Left lung (tissue), 10 donors: Measurements from ENCODE around the gene WDR74. TPM values are rescaled to one million over a fixed set of nuclear protein-coding genes. Genes with fewer than 3 reads are reported as not detected.
A peak's percentile ranks its signal among the peaks of the same experiment; 100 is the strongest.

Experiments used
- ATAC-seq: fragments of 200-7000 bp; cut with Tn5 transposase; one replicate; pipeline ENCODE4 v1.9.1; 2020; ENCODE audit warnings: moderate library complexity
- DNase-seq, 4 donors: peaks; one replicate each; pipeline ENCODE4 v3.0.0-alpha.2; 2013 to 2020
- H3K27ac ChIP-seq, 2 donors: fragments of 200-600 bp; sonication (generic) in 1 of 2; one replicate each; pipeline versions ENCODE4 v1.5.0 to v1.8.0; 2020 to 2021
- H3K27me3 ChIP-seq, 2 donors: fragments of 200-600 bp; sonication (generic) in 1 of 2; one replicate each; pipeline versions ENCODE4 v1.5.0 to v1.8.0; 2020 to 2021
- H3K36me3 ChIP-seq, 2 donors: fragments of 200-600 bp; sonication (generic) in 1 of 2; one replicate each; pipeline versions ENCODE4 v1.5.0 to v1.8.0; 2020 to 2021
- H3K4me1 ChIP-seq, 2 donors: fragments of 200-600 bp; one replicate each; pipeline ENCODE4 v1.8.0; 2021
- H3K4me3 ChIP-seq, 2 donors: fragments of 200-600 bp; sonication (generic) in 1 of 2; one replicate each; pipeline versions ENCODE4 v1.5.0 to v1.8.0; 2020 to 2021; ENCODE audit warnings: mild to moderate bottlenecking in 1 of 2
- H3K9me3 ChIP-seq, 2 donors: fragments of 200-600 bp; sonication (generic) in 1 of 2; one replicate each; pipeline versions ENCODE4 v1.5.0 to v1.8.0; 2020 to 2021
- CTCF ChIP-seq, 2 donors: fragments of 200-600 bp; sonication (generic) in 1 of 2; IDR thresholded peaks; one replicate each; pipeline versions ENCODE4 v1.5.0 to v1.8.0; 2021; ENCODE audit warnings: antibody characterized with exemption in 2 of 2
- intact Hi-C, 2 donors: fragments of 100-400 bp; cut with DNase I; formaldehyde crosslinking; loops; one replicate each; pipeline versions ENCODE4 v1.11.2 to v1.14.2; 2022
- polyA plus RNA-seq, 6 donors: library from polyadenylated mRNA; unstranded; fragments of 120-200 nt; gene quantifications; one replicate each; pipeline ENCODE4 v1.2.1, GENCODE V29; 2013; ENCODE audit not compliant: insufficient read length in 6 of 6
- total RNA-seq, 2 donors: library from RNA; stranded (reverse); fragmentation: NEBNext Ultra II Directional; extraction: Animal tissue kit (Norgen Biotek cat#: 25700); gene quantifications; one replicate each; pipeline ENCODE4 v1.2.1, GENCODE V29; 2021
- donor health status: DM: no; HTN: yes; CAD: no.
- donor health status: DM: no; HTN: no; CAD: no.

Gene WDR74
- total and polyA plus RNA-seq, 8 donors = 24.6 to 54.0 (median 43.3) TPM

- peak; percentile 38 for ATAC-seq
- Histone ChIP-seq H3K27ac (peak overlapping the region; percentile 93 to 94), H3K9me3 (no peaks in the 10 kb centered on the region), H3K4me1 (peaks cover 8 to 48% of the 10 kb centered on the region in 2 donors), H3K4me3 (peak overlapping the region; percentile 85 to 90), H3K27me3 (no peaks in the 10 kb centered on the region), H3K36me3 (peaks cover 0 to 43% of the 10 kb centered on the region in 2 donors)
- no peak for TF ChIP-seq CTCF (IDR thresholded peaks at IDR 0.05)
- intact Hi-C loops = no loop called here
- DNase-seq = no peak
These were observed 34.9 kb downstream of the WDR74 start for GRCh38 chr11:62804310-62805075.

GRCh38 chr11:62801071-62801470 lies 38.3 kb downstream of the WDR74 start:
- ATAC-seq = no peak
- Histone ChIP-seq H3K4me1 (peaks cover 8 to 24% of the 10 kb centered on the region in 2 donors), H3K9me3 (no peaks in the 10 kb centered on the region), H3K36me3 (peaks cover 0 to 77% of the 10 kb centered on the region in 2 donors), H3K27ac (no peak overlapping the region), H3K27me3 (no peaks in the 10 kb centered on the region), H3K4me3 (no peak overlapping the region)
- DNase-seq = no peak
- no peak for TF ChIP-seq CTCF (IDR thresholded peaks at IDR 0.05)
- intact Hi-C loops = no loop called here

GRCh38 chr11:62799486-62799885 lies 39.9 kb downstream of the WDR74 start:
- no peak overlapping the region for H3K4me3 ChIP-seq
- DNase-seq (no peak), ATAC-seq (no peak)
- no peak for TF ChIP-seq CTCF (IDR thresholded peaks at IDR 0.05)
- peaks cover 0 to 93% of the 10 kb centered on the region in 2 donors for H3K36me3 ChIP-seq
- intact Hi-C loops = loop anchor here in 1 of 2 donors (10.0 kb wide), 1 partner anchor 55 kb away; no protein-coding TSS in a partner anchor
- H3K27ac ChIP-seq = no peak overlapping the region
- H3K27me3 ChIP-seq = no peaks in the 10 kb centered on the region
- H3K4me1 ChIP-seq = peaks cover 8 to 15% of the 10 kb centered on the region in 2 donors
- no peaks in the 10 kb centered on the region for H3K9me3 ChIP-seq

GRCh38 chr11:62796281-62796680 lies 43.1 kb downstream of the WDR74 start:
- no peak for TF ChIP-seq CTCF (IDR thresholded peaks at IDR 0.05)
- ATAC-seq (no peak), DNase-seq (no peak)
- Histone ChIP-seq H3K27ac (no peak overlapping the region), H3K4me1 (peaks cover 8 to 18% of the 10 kb centered on the region in 2 donors), H3K27me3 (no peaks in the 10 kb centered on the region), H3K9me3 (no peaks in the 10 kb centered on the region), H3K4me3 (no peak overlapping the region), H3K36me3 (peaks cover 0 to 92% of the 10 kb centered on the region in 2 donors)
- intact Hi-C loops = loop anchor here in 1 of 2 donors (10.0 kb wide), 1 partner anchor 59 kb away; no protein-coding TSS in a partner anchor

DNA sequence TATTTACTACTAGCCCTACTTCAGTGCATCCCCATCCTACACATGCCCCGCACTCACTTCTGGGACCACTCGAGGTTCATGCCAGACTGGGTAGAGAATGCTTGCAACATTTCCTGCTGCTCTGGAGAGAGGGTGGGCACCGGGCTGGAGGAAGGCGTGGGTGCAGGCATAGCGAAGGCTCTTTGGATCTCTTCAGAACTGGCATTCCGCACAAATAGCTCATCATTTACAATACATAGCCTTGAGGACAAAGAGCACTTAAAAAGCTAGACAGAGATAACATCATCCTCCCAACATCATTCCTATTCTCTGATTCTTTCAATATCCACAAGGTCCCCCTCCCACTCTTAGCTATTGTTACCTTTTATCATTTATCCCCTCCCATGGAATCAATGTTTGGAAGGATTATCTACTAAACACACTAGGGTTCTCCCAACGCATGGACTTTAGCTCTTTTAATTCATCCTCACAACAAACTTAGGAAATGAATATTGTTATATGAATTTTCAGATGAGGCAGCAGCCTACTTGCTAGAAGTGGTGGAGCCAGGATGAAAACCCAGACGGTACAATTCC lies 45.1 kb downstream of the WDR74 start:
- Histone ChIP-seq H3K4me3 (no peak overlapping the region), H3K27ac (no peak overlapping the region), H3K27me3 (no peaks in the 10 kb centered on the region), H3K4me1 (peaks cover 13 to 38% of the 10 kb centered on the region in 2 donors), H3K9me3 (no peaks in the 10 kb centered on the region), H3K36me3 (peaks cover 0 to 84% of the 10 kb centered on the region in 2 donors)
- DNase-seq = no peak
- TF ChIP-seq CTCF (IDR thresholded peaks at IDR 0.05) = no peak
- intact Hi-C loops = loop anchor here in 1 of 2 donors (10.0 kb wide), 1 partner anchor 61 kb away; no protein-coding TSS in a partner anchor
- ATAC-seq = no peak
